ENCODE data around the gene ORM2.
"Not testable (repeated sequence)": the region's sequence is repeated elsewhere in the genome, so short reads cannot be mapped to it uniquely, and the experiment has no call there.

The ORM2 gene

GRCh38 chr9:114313186-114313585, 16.5 kb upstream of the ORM2 start:
- no peak for DNase-seq (ENCODE audit: low read depth in 1 of 2, low spot score in 1 of 2)

DNA sequence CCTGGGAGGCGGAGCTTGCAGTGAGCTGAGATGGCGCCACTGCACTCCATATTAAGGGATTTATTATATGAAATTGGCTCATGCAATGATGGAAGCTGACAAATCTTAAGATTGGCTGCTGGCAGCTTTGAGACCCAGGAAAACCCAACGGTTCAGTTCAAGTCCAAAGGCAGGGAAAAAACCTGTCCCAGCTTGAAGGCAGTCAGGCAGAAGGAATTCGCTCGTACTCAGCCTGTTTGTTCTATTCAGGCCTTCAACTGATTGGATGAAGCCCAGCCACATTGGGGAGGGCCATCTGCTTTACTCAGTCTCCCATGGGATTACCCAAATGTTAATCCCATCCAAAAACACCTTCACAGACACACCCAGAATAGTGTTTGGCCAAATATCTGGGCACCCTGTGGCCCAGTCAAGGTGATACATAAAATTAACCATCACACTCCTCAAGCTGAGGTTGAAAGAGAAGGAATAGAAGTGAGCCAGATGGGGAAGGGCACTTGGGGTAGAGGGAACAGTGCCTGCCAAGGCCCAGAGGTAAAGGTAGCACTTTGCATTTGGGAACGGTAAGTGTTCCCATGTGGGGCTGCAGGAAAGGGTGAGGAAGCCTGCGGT, 15.3 kb upstream of the ORM2 start:
- no peak for DNase-seq (ENCODE audit: low read depth in 1 of 2, low spot score in 1 of 2)

DNA sequence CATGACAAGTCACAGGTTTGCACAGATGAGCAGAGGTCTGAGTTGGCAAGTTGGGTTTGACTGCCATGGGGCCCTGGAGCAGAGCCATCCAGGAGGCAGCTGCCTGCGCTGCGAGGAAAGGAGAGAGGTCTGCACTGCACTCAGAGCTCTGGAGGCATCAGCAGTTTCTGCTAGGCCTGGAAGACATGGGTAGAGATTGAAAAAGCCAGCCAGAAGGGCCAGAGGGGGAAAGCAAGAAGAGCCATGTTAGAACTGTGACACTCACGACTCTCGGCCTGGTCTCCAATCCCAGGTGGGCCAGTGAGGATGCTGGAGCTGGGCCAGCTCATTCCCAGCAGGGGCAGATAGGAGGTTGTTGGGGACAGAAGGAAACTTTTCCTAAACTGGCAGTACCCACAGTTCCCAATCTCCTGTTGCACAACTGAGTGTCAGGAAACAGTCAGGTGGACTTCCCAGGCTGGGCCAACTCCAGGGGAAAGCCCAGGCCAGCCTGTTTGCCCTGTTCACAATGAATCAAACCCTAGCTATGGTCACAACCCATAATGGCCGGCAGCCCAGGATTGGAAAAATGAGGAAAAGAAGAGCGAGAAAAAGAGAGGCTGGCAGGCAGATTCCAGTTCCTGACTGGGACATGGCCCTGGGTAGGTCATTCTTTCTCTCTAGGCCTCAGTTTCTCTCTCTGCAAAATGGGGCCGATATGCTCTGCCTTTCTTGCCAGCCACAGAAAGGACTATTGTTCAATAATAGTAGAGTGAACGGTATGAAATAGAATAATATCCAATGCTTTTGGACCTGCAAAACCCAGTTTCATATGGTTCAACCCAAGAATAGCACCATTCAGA, 14.6 kb upstream of the ORM2 start:
- DNase-seq (ENCODE audit: low read depth in 1 of 2, low spot score in 1 of 2), result no peak

DNA sequence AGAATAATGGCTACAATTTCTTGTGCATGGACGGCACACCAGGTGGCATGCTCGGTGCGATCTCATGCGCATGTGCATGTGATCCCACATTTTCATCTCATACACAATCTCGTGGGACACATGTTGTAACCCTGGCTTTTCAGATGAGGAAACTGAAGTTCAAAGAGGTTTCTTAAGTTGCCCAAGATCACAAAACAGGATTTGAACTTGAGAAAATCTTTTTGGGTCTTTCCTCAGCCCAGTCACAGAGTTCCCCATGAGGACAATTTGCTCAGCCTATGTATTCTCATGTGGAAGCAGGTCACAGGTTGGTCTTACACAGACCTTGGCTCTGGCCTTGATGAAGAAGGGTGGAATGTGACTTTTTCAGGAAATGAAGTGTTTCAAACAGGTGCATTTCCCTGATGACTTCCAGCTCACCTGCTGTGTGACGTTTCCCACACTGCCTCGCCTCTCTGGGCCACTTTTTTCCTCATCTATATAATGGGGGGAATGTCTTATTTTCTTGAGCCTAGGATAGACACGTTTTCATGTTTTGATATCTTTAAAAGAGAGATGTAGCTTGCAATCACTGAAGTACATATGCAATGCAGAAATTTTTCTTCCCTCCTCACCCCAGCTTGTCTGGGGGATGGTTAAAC, 13.8 kb upstream of the ORM2 start:
- DNase-seq (ENCODE audit: low read depth in 1 of 2, low spot score in 1 of 2), result no peak

DNA sequence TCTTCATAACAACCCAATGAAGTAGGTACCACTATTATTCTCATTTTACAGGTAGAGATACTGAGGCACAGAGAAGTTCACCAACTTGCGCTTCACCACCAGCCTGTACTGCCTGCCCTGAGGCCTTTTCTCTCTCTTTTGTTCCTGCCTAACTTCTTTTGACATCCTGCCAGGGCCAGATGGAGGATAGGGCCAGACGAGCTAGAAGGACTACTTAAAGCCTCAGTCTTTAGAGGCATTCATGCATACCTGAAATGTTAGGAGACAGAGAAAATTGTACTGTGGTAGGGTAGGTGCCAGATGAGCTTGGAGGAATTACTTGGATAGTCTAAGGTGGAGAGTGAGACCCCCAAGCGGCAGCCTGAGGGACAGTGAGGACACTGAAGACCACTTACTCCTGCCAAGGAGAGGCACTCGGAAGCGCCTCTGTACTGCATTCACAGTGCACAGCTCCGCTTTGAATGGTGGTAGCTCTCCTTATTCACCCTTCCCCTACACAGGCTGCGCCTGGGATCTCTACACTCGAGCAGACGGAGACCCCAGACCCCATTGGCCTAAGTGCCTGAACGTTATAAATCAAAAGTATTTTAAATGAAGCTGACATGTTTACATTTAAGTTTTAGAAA, 13.0 kb upstream of the ORM2 start:
- no peak for DNase-seq (ENCODE audit: low read depth in 1 of 2, low spot score in 1 of 2)

GRCh38 chr9:114317665-114318357, 11.9 kb upstream of the ORM2 start:
- DNase-seq (ENCODE audit: low read depth in 1 of 2, low spot score in 1 of 2), result no peak

GRCh38 chr9:114318416-114318815, 11.3 kb upstream of the ORM2 start:
- DNase-seq (ENCODE audit: low read depth in 1 of 2, low spot score in 1 of 2), result no peak

- no peak for DNase-seq (ENCODE audit: low read depth in 1 of 2, low spot score in 1 of 2)
Measured at GRCh38 chr9:114319147-114319546, 10.5 kb upstream of the ORM2 start.

- DNase-seq (ENCODE audit: low read depth in 1 of 2, low spot score in 1 of 2), result not testable (repeated sequence)
Measured at GRCh38 chr9:114320710-114321109, 9.0 kb upstream of the ORM2 start.

DNA sequence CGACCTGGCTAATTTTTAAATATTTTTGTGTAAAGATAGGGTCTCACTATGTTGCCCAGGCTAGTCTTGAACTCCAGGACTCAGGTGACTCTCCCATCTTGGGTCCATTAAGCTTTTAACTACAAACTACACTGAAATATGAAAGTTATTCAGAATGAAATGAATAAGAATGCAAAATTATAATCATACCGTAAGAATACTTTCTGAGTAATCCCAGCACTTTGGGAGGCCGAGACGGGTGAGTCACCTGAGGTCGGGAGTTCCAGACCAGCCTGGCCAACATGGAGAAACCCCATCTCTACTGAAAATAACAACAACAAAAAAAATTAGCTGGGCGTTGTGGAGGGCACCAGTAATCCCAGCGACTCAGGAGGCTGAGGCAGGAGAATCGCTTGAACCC, 7.9 kb upstream of the ORM2 start:
- DNase-seq (ENCODE audit: low read depth in 1 of 2, low spot score in 1 of 2), result no peak

DNA sequence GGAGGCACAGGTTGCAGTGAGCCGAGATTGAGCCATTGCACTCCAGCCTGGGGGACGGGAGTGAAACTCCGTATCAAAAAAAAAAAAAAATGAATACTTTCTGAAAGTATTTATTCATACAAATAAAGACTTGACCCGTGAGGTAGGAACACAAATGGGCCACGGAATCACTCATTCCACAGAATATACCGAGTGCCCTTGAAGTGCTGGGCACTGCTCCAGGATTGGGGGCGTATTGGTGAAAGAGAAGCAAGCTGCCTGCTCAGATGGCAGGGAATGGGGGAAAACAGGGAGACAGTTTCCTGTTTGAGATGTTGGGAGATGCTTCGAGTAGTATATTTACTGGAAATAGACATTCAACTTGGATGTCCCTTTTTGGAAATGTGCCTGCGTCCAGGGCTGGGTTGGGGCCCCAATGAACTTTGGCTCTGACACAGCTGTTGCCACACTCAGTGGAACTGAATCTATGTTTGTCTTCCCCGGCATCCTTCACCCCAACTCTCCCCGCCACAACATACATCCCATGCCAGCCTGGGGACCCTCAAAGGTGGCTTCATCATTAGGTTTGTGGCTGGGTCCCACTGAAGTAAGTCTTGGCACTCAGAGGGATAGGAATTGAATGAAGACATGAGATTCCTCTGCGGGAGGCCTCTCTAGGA, 7.4 kb upstream of the ORM2 start:
- DNase-seq (ENCODE audit: low read depth in 1 of 2, low spot score in 1 of 2), result not testable (repeated sequence)

GRCh38 chr9:114322831-114323531, 6.7 kb upstream of the ORM2 start, which contains the start of gene ORM1:
TSS of gene ORM1 (plus strand) at chr9:114323098. CDS start at chr9:114323134, 36 bp downstream.
- not testable (repeated sequence) for DNase-seq (ENCODE audit: low read depth in 1 of 2, low spot score in 1 of 2)

DNA sequence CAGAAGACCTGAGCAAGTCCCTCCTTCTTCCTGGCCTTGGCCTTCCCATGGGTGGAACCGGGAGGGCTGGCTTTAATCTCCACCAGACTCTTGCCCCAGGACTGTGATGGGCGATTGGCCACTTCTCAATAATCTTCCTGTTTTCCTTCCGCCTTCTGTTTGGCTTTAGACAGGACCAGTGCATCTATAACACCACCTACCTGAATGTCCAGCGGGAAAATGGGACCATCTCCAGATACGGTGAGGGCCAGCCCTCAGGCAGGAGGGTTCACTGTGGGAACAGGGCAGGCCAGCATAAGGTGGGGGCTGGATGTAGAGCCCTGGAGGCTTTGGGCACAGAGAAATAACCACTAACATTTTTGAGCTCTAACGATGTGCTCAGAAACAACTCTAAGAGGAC, 5.8 kb upstream of the ORM2 start:
- not testable (repeated sequence) for DNase-seq (ENCODE audit: low read depth in 1 of 2, low spot score in 1 of 2)

DNA sequence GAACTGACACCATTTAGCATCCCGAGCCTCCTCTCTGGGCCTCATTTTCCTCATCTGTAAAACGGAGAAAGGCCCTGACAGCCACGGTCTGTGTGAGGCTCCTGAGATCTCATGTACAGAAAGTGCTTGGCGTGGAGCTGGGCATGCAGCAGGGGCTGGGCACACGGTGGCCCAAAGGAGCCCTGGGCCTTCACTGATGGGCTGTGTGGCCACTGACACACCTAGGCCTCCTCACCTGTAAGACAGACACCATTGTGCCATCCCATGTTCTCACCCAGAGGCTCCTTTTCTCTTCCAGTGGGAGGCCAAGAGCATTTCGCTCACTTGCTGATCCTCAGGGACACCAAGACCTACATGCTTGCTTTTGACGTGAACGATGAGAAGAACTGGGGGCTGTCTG, 5.2 kb upstream of the ORM2 start:
- no peak for DNase-seq (ENCODE audit: low read depth in 1 of 2, low spot score in 1 of 2)

DNA sequence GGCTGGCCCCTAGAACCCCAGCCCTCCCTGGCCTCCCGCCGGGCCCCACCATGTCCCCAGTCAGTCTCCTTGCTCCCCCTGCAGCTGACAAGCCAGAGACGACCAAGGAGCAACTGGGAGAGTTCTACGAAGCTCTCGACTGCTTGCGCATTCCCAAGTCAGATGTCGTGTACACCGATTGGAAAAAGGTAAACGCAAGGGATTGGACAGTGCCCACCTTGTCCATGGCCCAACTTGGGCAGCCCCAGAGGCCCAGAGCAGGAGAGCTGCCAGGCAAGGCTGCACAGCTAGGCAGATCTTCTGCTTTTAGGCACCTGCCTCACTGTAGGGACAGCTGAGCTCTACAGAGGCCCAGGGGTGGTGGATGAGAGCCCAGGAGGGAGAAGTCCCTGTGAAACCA, 4.7 kb upstream of the ORM2 start:
- not testable (repeated sequence) for DNase-seq (ENCODE audit: low read depth in 1 of 2, low spot score in 1 of 2)

DNA sequence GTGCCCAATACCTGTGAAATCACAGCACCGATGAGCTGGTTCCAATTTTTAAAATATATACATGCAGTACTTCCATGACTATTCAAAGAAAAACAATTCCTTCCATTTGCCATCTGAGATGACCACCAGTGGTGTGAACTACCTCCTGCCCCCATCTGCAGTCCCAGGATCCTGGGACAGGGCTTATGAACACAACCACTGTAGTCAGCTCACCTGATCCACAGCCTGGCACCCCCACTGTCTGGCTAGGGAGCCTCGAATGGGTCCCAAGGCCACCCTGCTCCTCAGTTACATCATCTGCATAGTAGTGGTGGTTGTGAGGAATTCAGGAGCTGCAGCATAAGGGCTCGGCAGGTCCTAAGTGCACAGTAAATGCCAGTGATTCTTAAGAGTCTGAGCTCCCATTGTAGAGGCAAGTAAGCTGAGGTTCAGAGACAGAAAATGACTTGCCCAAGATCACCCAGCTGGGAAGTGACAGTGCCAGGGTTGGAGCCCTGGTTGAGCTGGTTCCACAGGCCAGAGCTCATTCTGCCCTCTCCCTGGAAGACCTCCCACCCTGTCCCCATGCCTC, 3.9 kb upstream of the ORM2 start:
- DNase-seq (ENCODE audit: low read depth in 1 of 2, low spot score in 1 of 2), result not testable (repeated sequence)

- no peak for DNase-seq (ENCODE audit: low read depth in 1 of 2, low spot score in 1 of 2)
Measured at GRCh38 chr9:114327749-114328148, 1.9 kb upstream of the ORM2 start.

DNA sequence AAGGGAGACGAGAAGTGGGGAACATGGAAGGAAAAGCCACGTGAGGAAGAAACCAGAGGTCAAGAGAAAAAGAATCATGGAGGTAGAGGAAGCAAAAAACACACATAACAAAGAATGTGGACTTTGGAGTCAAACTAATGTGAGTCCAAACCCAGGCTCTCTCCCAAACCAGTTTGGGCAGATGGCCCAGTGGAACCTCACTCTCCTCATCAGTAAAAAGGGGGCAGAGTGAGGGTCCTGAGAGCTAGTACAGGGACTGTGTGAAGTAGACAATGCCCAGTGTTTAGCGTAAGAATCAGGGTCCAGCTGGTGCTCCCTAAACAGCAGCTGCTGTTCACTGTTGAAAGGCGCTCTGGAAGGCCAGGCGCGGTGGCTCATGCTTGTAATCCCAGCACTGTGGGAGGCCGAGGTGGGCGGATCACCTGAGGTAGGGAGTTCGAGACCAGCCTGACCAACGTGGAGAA, 1.3 kb upstream of the ORM2 start:
- DNase-seq (ENCODE audit: low read depth in 1 of 2, low spot score in 1 of 2), result not testable (repeated sequence)

DNA sequence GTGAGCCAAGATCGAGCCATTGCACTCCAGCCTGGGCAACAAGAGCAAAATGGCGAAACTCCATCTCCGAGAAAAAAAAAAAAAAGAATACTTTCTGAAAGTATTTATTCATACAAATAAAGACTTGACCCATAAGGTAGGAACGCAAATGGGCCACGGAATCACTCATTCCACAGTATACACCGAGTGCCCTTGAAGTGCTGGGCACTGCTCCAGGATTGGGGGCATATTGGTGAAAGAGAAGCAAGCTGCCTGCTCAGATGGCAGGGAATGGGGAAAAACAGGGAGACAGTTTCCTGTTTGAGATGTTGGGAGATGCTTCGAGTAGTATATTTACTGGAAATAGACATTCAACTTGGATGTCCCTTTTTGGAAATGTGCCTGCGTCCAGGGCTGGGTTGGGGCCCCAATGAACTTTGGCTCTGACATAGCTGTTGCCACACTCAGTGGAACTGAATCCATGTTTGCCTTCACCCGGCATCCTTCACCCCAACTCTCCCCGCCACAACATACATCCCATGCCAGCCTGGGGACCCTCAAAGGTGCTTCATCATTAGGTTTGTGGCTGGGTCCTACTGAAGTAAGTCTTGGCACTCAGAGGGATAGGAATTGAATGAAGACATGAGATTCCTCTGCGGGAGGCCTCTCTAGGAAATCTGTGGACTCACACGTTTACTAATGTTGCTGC, 588 bp upstream of the ORM2 start:
- not testable (repeated sequence) for DNase-seq (ENCODE audit: low read depth in 1 of 2, low spot score in 1 of 2)
